ENCODE data around the gene ARHGAP26.

- no peak for TF ChIP-seq CTCF (IDR thresholded peaks at IDR 0.05; ENCODE audit: low read length)
- TF ChIP-seq EZH2 (IDR thresholded peaks at IDR 0.05; ENCODE audit: borderline replicate concordance, low read length), result no peak
Observed at GRCh38 chr5:142873831-142874230, 103.7 kb downstream of the ARHGAP26 start.
